Keratinocyte (primary cell): ENCODE data around the gene KMT2C. TPM values are rescaled to one million over a fixed set of nuclear protein-coding genes. Genes with fewer than 3 reads are reported as not detected.

ENCODE experiments used
- DNase-seq: peaks from one replicate; pipeline ENCODE4 v3.0.0-alpha.2; 2011; ENCODE audit warnings: low read depth, missing footprints, low spot score
- FAIRE-seq: peaks from 2 replicates; lab custom pipeline; 2011; peaks lifted over from hg19 to GRCh38; lab: Jason Lieb, UNC
- H2AFZ ChIP-seq: 2 replicates; pipeline ENCODE4 v1.6.0; 2012; ENCODE audit warnings: low read length, control low read depth, inconsistent platforms; ENCODE audit not compliant: control insufficient read depth
- H3K27ac ChIP-seq: 2 replicates; pipeline ENCODE4 v1.5.1; 2011; ENCODE audit warnings: low read length; ENCODE audit not compliant: control insufficient read depth, insufficient read depth
- H3K27me3 ChIP-seq: 3 replicates; pipeline ENCODE4 v1.6.0; 2011; ENCODE audit warnings: low read length; ENCODE audit not compliant: control insufficient read depth, insufficient read depth; ENCODE audit errors: extremely low read depth
- H3K36me3 ChIP-seq, 2 experiments: 2 replicates in 1 of 2; 3 replicates in 1 of 2; pipeline ENCODE4 v1.5.1; 2011; ENCODE audit warnings: low read length in 2 of 2, mild to moderate bottlenecking in 1 of 2; ENCODE audit not compliant: control insufficient read depth in 2 of 2, insufficient read depth in 2 of 2; ENCODE audit errors: extremely low read depth in 1 of 2
- H3K4me1 ChIP-seq: 3 replicates; pipeline ENCODE4 v1.5.1; 2011; ENCODE audit warnings: low read length; ENCODE audit not compliant: control insufficient read depth, insufficient read depth; ENCODE audit errors: extremely low read depth
- H3K4me2 ChIP-seq: 3 replicates; pipeline ENCODE4 v1.6.0; 2011; ENCODE audit warnings: low read depth, low read length; ENCODE audit not compliant: control insufficient read depth, insufficient read depth; ENCODE audit errors: extremely low read depth
- H3K4me3 ChIP-seq, 3 experiments: fragments of 200-600 bp in 1 of 3; sonication (generic) in 1 of 3; 2 replicates in 2 of 3; 3 replicates in 1 of 3; pipeline ENCODE4 v1.5.1; 2011 to 2016; ENCODE audit warnings: low read length in 3 of 3, mild to moderate bottlenecking in 3 of 3, control low read depth in 2 of 3, inconsistent platforms in 1 of 3, low read depth in 1 of 3, mixed read lengths in 1 of 3, mixed run types in 1 of 3, moderate library complexity in 1 of 3; ENCODE audit not compliant: control insufficient read depth in 2 of 3, insufficient read depth in 2 of 3; ENCODE audit errors: extremely low read depth in 1 of 3
- H3K79me2 ChIP-seq: 2 replicates; pipeline ENCODE4 v1.6.0; 2012; ENCODE audit warnings: low read length; ENCODE audit not compliant: control insufficient read depth, insufficient read depth
- H3K9ac ChIP-seq: 3 replicates; pipeline ENCODE4 v1.6.0; 2011; ENCODE audit warnings: low read length; ENCODE audit not compliant: control insufficient read depth, insufficient read depth; ENCODE audit errors: extremely low read depth
- H3K9me1 ChIP-seq: 3 replicates; pipeline ENCODE4 v1.6.0; 2011; ENCODE audit warnings: low read length; ENCODE audit not compliant: control insufficient read depth, insufficient read depth; ENCODE audit errors: extremely low read depth
- H3K9me3 ChIP-seq: 2 replicates; pipeline ENCODE4 v1.5.1; 2012; ENCODE audit warnings: low read depth, low read length; ENCODE audit not compliant: control insufficient read depth
- H4K20me1 ChIP-seq: 3 replicates; pipeline ENCODE4 v1.6.0; 2011; ENCODE audit warnings: low read length; ENCODE audit not compliant: control insufficient read depth, insufficient read depth; ENCODE audit errors: extremely low read depth
- EZH2 ChIP-seq: IDR thresholded peaks from one replicate; pipeline ENCODE4 v1.6.1; 2012; ENCODE audit warnings: inconsistent platforms, mild to moderate bottlenecking, low read length, moderate library complexity
- dilution Hi-C: fragments of 300-500 bp; cut with MboI; formaldehyde crosslinking; loops from one replicate; pipeline ENCODE4 v1.7.0; 2020; ENCODE audit warnings: low sequenced_read_pairs; ENCODE audit not compliant: extremely low pct_ligation_motif_present
- polyA plus RNA-seq, 5 experiments: library from polyadenylated mRNA; depleted of rRNA in 3 of 5; stranded (reverse) in 3 of 5; stranded (forward) in 1 of 5; unstranded in 1 of 5; fragments of >200 nt; gene quantifications; 1 replicate in 1 of 5; 2 replicates in 3 of 5; 3 replicates in 1 of 5; pipeline versions ENCODE4 v1.2.1 to v1.2.3, GENCODE V29; 2011 to 2012; ENCODE audit warnings: missing spikeins in 2 of 5, low read depth in 1 of 5, low replicate concordance in 1 of 5
- TF ChIP-seq, protein P1 (sequence below), 3 experiments: IDR thresholded peaks in 1 of 3; conservative IDR thresholded peaks in 1 of 3; optimal IDR thresholded peaks in 1 of 3; 2 replicates in 2 of 3; 3 replicates in 1 of 3; pipeline versions ENCODE3 to v1.5.1; 2011; ENCODE audit warnings: low read length in 3 of 3, mild to moderate bottlenecking in 3 of 3, moderate library complexity in 2 of 3, control low read depth in 1 of 3, inconsistent platforms in 1 of 3; ENCODE audit not compliant: insufficient read depth in 2 of 3; ENCODE audit errors: extremely low read depth in 1 of 3

The KMT2C gene
- polyA plus RNA-seq, 1 donor (not counting 4 experiments of a cell fraction or from before 2014, with no cell fraction given): 8.5 TPM

GRCh38 chr7:152129682-152130081 lies 306.1 kb downstream of the KMT2C start:
- H3K4me3 ChIP-seq: no peak overlapping the region
- no peaks in the 10 kb centered on the region for H3K79me2 ChIP-seq
- dilution Hi-C loops: no loop called here
- H2AFZ ChIP-seq: no peak overlapping the region
- no peak for FAIRE-seq
- H3K9me3 ChIP-seq: no peaks in the 10 kb centered on the region
- no peak overlapping the region for H3K27ac ChIP-seq
- H3K27me3 ChIP-seq: no peaks in the 10 kb centered on the region
- DNase-seq: no peak
- TF ChIP-seq, protein P1, sequence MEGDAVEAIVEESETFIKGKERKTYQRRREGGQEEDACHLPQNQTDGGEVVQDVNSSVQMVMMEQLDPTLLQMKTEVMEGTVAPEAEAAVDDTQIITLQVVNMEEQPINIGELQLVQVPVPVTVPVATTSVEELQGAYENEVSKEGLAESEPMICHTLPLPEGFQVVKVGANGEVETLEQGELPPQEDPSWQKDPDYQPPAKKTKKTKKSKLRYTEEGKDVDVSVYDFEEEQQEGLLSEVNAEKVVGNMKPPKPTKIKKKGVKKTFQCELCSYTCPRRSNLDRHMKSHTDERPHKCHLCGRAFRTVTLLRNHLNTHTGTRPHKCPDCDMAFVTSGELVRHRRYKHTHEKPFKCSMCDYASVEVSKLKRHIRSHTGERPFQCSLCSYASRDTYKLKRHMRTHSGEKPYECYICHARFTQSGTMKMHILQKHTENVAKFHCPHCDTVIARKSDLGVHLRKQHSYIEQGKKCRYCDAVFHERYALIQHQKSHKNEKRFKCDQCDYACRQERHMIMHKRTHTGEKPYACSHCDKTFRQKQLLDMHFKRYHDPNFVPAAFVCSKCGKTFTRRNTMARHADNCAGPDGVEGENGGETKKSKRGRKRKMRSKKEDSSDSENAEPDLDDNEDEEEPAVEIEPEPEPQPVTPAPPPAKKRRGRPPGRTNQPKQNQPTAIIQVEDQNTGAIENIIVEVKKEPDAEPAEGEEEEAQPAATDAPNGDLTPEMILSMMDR (optimal IDR thresholded peaks at IDR 0.05 in 1 of 3, IDR thresholded peaks at IDR 0.05 in 1 of 3, conservative IDR thresholded peaks at IDR 0.05 in 1 of 3; ENCODE audit: extremely low read depth in 1 of 3, insufficient read depth in 2 of 3, low read length in 3 of 3): no peak
- TF ChIP-seq EZH2: no peak
- H3K9me1 ChIP-seq: no peaks in the 10 kb centered on the region
- no peak overlapping the region for H3K9ac ChIP-seq
- H3K36me3 ChIP-seq: peaks cover 2 to 31% of the 10 kb centered on the region in 2 experiments
- H3K4me1 ChIP-seq: no peaks in the 10 kb centered on the region
- H3K4me2 ChIP-seq: no peak overlapping the region
- no peaks in the 10 kb centered on the region for H4K20me1 ChIP-seq

GRCh38 chr7:152128741-152129461 lies 306.9 kb downstream of the KMT2C start:
- no peak overlapping the region for H3K9ac ChIP-seq
- no peak overlapping the region for H2AFZ ChIP-seq
- H3K79me2 ChIP-seq: no peaks in the 10 kb centered on the region
- no peaks in the 10 kb centered on the region for H3K9me1 ChIP-seq
- no peak for TF ChIP-seq EZH2
- TF ChIP-seq, protein P1 (optimal IDR thresholded peaks at IDR 0.05 in 1 of 3, IDR thresholded peaks at IDR 0.05 in 1 of 3, conservative IDR thresholded peaks at IDR 0.05 in 1 of 3; ENCODE audit: extremely low read depth in 1 of 3, insufficient read depth in 2 of 3, low read length in 3 of 3): no peak
- no peak overlapping the region for H3K27ac ChIP-seq
- H3K4me2 ChIP-seq: no peak overlapping the region
- H3K36me3 ChIP-seq: peaks cover 5 to 32% of the 10 kb centered on the region in 2 experiments
- FAIRE-seq (no peak), DNase-seq (no peak)
- no peaks in the 10 kb centered on the region for H3K27me3 ChIP-seq
- no peaks in the 10 kb centered on the region for H3K9me3 ChIP-seq
- H4K20me1 ChIP-seq: no peaks in the 10 kb centered on the region
- H3K4me3 ChIP-seq: no peak overlapping the region
- dilution Hi-C loops: no loop called here
- H3K4me1 ChIP-seq: no peaks in the 10 kb centered on the region
